RPMI8226 (cell line): ENCODE measurements around the gene CCDC69.
"Not testable (repeated sequence)": the region's sequence is repeated elsewhere in the genome, so short reads cannot be mapped to it uniquely, and the experiment has no call there.

Experiments
- DNase-seq: peaks from one replicate; pipeline ENCODE4 v3.0.0-alpha.2; 2015

Gene CCDC69

GRCh38 chr5:151244206-151244605 lies 20.3 kb upstream of the CCDC69 start:
- no peak for DNase-seq

- DNase-seq, result no peak
Measured at GRCh38 chr5:151243564-151243963, 19.7 kb upstream of the CCDC69 start.

DNA sequence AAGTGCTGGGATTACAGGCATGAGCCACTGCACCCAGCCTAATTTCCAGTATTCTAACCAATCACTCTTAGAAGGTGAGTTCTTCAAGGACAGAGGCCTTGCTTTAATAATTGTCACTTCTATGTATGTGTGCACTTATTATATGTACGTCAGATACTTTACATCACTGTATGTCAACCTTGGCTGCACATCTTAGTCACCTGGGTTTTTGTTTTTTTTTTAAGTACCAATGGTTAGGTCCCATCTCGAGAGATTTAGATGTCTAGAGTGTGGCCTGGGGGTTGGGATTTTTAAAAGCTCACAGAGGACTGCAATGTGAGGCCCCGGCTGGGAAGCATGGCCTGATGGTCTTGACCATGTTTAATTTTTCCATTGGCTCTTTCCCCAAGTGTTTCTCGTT lies 19.2 kb upstream of the CCDC69 start:
- DNase-seq, result no peak

GRCh38 chr5:151240924-151241635 lies 17.2 kb upstream of the CCDC69 start:
- no peak for DNase-seq

DNA sequence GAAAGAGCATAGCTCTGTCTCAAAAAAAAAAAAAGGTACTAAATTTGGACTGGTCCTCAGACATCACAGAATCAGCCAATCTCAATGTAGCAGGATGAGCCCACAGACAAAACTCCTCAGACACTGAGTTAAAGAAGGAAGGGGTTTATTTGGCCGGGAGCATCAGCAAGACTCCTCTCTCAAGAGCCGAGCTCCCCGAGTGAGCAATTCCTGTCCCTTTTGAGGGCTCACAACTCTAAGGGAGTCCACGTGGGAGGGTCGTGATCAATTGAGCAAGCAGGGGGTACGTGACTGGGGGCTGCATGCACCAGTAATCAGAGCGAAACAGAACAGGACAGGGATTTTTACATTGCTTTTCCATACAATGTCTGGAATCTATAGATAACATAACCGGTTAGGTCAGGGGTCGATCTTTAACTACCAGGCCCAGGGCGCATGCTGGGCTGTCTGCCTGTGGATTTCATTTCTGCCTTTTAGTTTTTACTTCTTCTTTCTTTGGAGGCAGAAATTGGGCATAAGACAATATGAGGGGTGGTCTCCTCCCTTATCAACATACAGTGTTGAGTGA lies 16.5 kb upstream of the CCDC69 start:
- not testable (repeated sequence) for DNase-seq

GRCh38 chr5:151239237-151239861 lies 15.5 kb upstream of the CCDC69 start:
- peak; percentile 61 for DNase-seq

GRCh38 chr5:151238303-151238741 lies 14.4 kb upstream of the CCDC69 start:
- no peak for DNase-seq

GRCh38 chr5:151237685-151238084 lies 13.8 kb upstream of the CCDC69 start:
- DNase-seq, result no peak

- DNase-seq, result no peak
Measured at GRCh38 chr5:151236888-151237287, 13.0 kb upstream of the CCDC69 start.

- not testable (repeated sequence) for DNase-seq
Measured at GRCh38 chr5:151235239-151235571, 11.3 kb upstream of the CCDC69 start.

GRCh38 chr5:151234476-151235238 lies 10.8 kb upstream of the CCDC69 start:
- peak; percentile 59 for DNase-seq

DNA sequence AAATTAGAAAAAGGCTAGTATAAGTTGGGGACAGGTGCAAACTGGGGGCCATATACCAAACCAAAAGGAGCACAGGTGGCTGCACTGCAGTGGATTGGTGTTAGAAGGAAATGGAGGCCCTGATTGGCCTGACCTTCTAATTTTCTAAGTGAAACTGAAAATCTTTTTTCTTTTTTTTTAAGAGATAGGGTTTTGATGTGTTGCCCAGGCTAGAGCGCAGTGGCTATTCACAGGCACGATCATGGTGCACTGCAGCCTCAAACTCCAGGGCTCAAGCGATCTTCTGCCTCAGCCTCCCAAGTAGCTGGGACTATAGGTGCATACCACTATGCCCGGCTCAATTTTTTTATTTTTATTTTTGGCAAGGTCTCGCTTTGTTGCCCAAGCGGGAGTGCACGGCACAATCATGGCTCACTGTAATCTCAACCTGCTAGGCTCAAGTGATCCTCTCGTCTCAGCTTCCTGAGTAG lies 9.8 kb upstream of the CCDC69 start:
- DNase-seq, result peak; percentile 59

GRCh38 chr5:151231359-151231758 lies 7.5 kb upstream of the CCDC69 start:
- DNase-seq, result no peak

DNA sequence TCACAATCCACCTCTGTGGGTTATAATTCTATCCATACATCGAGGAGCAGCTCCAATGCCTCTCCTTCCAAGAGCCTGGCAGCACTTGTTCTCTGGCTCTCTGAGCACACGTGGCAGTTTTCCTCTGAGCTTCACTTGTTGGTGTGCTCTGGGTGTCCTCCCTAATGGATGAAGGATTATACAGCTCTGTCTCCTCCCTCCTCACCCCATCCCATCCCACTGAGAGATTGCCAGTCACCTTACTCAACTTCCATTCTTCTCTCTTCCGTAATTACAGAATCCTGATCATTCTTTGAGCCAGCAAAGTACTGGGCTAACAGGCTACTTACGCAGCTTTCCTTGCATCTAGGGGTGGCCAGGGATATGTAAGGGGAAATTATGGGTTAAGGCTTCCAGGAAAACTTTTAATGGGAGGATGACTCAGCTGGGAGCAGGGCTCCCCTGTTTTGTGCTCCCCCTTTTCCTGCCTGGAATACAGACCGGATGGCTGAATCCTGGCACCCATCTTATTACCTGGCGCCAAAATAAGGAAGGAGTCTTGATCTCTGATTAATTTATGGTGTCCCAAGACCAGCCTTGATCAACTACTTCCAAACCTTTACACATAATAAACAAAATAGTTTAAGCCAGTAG lies 6.3 kb upstream of the CCDC69 start:
- no peak for DNase-seq

DNA sequence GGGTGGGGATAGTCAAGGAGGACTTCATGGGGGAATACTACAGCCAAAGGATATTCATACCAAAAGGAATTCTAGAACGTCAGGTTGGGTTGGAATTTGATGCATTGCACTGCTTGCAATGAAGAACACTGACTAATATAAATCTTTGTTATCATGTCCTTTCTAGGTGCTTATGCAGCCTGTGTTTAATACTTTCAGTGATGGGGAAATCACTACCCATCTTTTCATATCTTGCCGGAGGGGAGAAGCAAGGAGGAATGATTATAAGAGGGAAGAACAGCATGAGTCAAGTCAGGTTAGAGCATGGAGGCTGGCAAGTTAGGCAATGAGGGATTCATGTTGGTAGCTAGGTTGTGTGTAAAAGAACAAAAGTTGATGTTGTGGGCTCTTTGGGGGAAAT lies 5.1 kb upstream of the CCDC69 start:
- DNase-seq, result no peak

- no peak for DNase-seq
Measured at GRCh38 chr5:151227918-151228447, 4.1 kb upstream of the CCDC69 start.

GRCh38 chr5:151225475-151225874 lies 1.6 kb upstream of the CCDC69 start:
- no peak for DNase-seq

DNA sequence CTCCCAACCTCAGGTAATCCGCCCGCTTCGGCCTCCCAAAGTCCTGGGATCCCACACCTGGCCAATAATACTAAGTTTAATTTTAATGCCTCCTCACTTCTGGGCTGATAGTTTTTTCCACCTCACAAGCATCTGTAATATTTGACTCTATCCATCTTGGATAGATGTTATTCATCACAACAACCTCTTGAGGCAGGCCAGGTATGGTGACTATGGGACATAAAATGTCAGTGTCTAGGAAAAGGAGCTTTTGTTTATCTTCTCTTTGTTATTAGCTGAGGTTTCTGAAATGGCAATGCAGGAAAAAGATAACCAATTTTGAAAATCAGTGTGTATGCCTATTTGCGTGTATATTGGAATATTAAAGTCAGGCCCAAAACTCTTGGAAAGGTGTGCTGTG lies 1.2 kb upstream of the CCDC69 start:
- DNase-seq, result no peak

- DNase-seq, result no peak
Measured at GRCh38 chr5:151224372-151224771, 480 bp upstream of the CCDC69 start.

DNA sequence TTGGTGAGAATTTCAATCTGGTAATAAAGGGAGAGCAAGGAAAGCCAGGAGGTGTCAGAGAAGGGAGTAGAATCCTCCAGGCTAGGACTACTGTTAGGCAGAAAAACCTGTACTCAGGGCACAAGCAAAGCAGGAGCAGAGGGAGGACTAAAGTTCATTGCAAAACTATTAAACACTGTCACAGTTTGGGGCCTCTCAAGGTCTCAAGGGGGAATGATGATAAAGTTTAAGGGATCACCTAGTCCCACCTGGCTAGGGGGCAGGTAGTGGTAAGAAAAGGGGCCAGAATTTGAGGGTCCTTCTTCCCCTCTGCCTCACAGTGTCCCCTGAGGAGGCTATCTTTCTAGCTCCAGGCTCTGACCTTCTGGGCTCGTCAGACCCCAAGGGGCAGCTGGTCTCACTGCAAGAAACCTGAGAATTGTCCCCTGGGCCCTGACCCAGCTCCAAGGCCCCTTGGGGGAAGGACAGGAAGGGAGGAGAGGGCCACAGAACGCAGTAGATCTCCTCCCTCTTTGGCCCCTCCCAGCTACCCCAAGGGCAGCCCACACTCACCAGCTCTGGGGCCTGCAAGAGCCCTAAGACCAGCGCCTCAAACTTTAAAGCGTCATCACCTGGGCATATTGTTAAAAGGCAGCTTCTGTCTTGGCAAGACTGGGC lies 974 bp downstream of the CCDC69 start:
- no peak for DNase-seq

- DNase-seq, result no peak
Measured at GRCh38 chr5:151222054-151222789, 1.7 kb downstream of the CCDC69 start.

DNA sequence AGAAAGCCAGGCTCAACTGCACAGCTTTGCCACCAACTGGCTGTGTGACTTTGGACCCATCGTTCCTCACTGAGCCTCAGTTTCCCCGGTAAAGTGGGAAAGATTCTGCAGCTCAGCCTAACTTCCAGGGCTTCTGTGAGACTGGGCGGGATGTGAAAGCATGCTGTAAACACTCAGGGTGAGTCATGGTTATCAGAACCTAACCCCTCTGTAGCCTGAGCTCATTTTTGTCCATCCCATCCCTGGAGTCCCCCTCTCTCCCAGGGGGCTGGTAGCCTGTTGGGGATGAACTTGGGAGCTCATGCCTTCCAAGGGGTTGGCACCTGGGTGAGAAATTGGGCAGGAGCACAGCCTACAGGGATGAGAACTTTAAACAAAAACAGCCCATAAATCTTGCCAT lies 2.3 kb downstream of the CCDC69 start:
- no peak for DNase-seq
